Gastroesophageal sphincter (tissue), 4 donors: ENCODE data around the gene PARD3. TPM values are rescaled to one million over a fixed set of nuclear protein-coding genes. Genes with fewer than 3 reads are reported as not detected.

Experiments
- ATAC-seq: fragments of 150-250 bp; one replicate; pipeline ENCODE4 v1.9.1; 2016; ENCODE audit warnings: mild to moderate bottlenecking, moderate library complexity
- H3K27ac ChIP-seq, 4 donors: fragments of 200-600 bp; sonication (generic) in 3 of 4; 1 replicate in 3 of 4; 2 replicates in 1 of 4; pipeline ENCODE4 v1.5.1; 2016 to 2019
- H3K27me3 ChIP-seq: fragments of 200-600 bp; sonication (generic); one replicate; pipeline ENCODE4 v1.5.1; 2019
- H3K36me3 ChIP-seq, 2 donors: fragments of 200-600 bp; sonication (generic); one replicate each; pipeline ENCODE4 v1.5.1; 2019; ENCODE audit warnings: control low read depth in 1 of 2
- H3K4me1 ChIP-seq, 3 donors: fragments of 200-600 bp; sonication (generic); 1 replicate in 2 of 3; 2 replicates in 1 of 3; pipeline ENCODE4 v1.5.1; 2016 to 2019; ENCODE audit warnings: control low read depth in 2 of 3
- H3K4me3 ChIP-seq, 2 donors: fragments of 200-600 bp; sonication (generic); one replicate each; pipeline ENCODE4 v1.5.1; 2019; ENCODE audit warnings: mild to moderate bottlenecking in 1 of 2, moderate library complexity in 1 of 2
- H3K9me3 ChIP-seq, 3 donors: fragments of 200-600 bp; sonication (generic); one replicate each; pipeline ENCODE4 v1.5.1; 2017 to 2019; ENCODE audit warnings: control low read depth in 2 of 3
- CTCF ChIP-seq, 4 experiments: fragments of 200-600 bp in 2 of 4; fragments of 450-650 bp in 2 of 4; sonication (generic) in 1 of 4; IDR thresholded peaks; one replicate each; pipeline ENCODE4 v1.5.1; 2017 to 2019; ENCODE audit warnings: antibody characterized with exemption in 4 of 4, mild to moderate bottlenecking in 2 of 4, moderate library complexity in 2 of 4
- EP300 ChIP-seq: sonication (generic); formaldehyde crosslinking; IDR thresholded peaks from one replicate; pipeline ENCODE4 v1.6.1; 2017; ENCODE audit warnings: antibody characterized with exemption, mild to moderate bottlenecking
- POLR2A ChIP-seq, 2 donors: fragments of 450-650 bp; IDR thresholded peaks; one replicate each; pipeline ENCODE4 v1.6.1; 2017; ENCODE audit warnings: antibody characterized with exemption in 2 of 2, mild to moderate bottlenecking in 2 of 2, moderate library complexity in 1 of 2
- POLR2AphosphoS5 ChIP-seq: sonication (generic); formaldehyde crosslinking; IDR thresholded peaks from one replicate; pipeline ENCODE4 v1.6.1; 2017; ENCODE audit warnings: antibody characterized with exemption
- WGBS, 2 donors: methylation state at CpG; one replicate each; pipeline ENCODE4 v1.1.5; 2018; ENCODE audit warnings: low coverage in 1 of 2; 5-methylcytosine and 5-hydroxymethylcytosine counted together
- total RNA-seq, 4 donors: library from RNA; depleted of rRNA; stranded (reverse); fragments of >200 nt; gene quantifications; one replicate each; pipeline ENCODE4 v1.1.0, GENCODE V29; 2016

Gene PARD3
- total RNA-seq, 4 donors from 2014 or later, result 101 to 127 (median 115) TPM

- H3K4me3 ChIP-seq, result no peak overlapping the region
- H3K9me3 ChIP-seq, result no peaks in the 10 kb centered on the region
- no peak overlapping the region for H3K27ac ChIP-seq
- H3K27me3 ChIP-seq, result no peaks in the 10 kb centered on the region
- 100% methylated on average over 3 to 4 of the region's 4 CpGs for WGBS, 2 donors
- TF ChIP-seq CTCF (IDR thresholded peaks at IDR 0.05) (no peak), POLR2AphosphoS5 (no peak), POLR2A (IDR thresholded peaks at IDR 0.05) (no peak), EP300 (no peak)
- ATAC-seq, result no peak
- peaks cover 0 to 62% (median 18%) of the 10 kb centered on the region in 3 donors for H3K4me1 ChIP-seq
- H3K36me3 ChIP-seq, result peaks cover 0 to 17% of the 10 kb centered on the region in 2 donors
These were observed 116.8 kb downstream of the PARD3 start for GRCh38 chr10:34698248-34698831.

GRCh38 chr10:34697351-34698247 lies 117.5 kb downstream of the PARD3 start:
- Histone ChIP-seq H3K27ac (no peak overlapping the region), H3K4me1 (peaks cover 0 to 55% (median 18%) of the 10 kb centered on the region in 3 donors), H3K27me3 (no peaks in the 10 kb centered on the region), H3K9me3 (no peaks in the 10 kb centered on the region), H3K4me3 (no peak overlapping the region), H3K36me3 (peaks cover 0 to 23% of the 10 kb centered on the region in 2 donors)
- no peak for ATAC-seq
- whole genome bisulfite sequencing, 2 donors, result 54 to 70% methylated on average over 5 of the region's 5 CpGs
- no peak for TF ChIP-seq EP300
- TF ChIP-seq POLR2A (IDR thresholded peaks at IDR 0.05), result no peak
- no peak for TF ChIP-seq POLR2AphosphoS5
- TF ChIP-seq CTCF (IDR thresholded peaks at IDR 0.05), result no peak

GRCh38 chr10:34696423-34696822 lies 118.7 kb downstream of the PARD3 start:
- H3K4me1 ChIP-seq, result peaks cover 0 to 43% (median 14%) of the 10 kb centered on the region in 3 donors

GRCh38 chr10:34690383-34691049 lies 124.6 kb downstream of the PARD3 start:
- 92 to 97% methylated on average over 6 to 9 of the region's 13 CpGs for WGBS, 2 donors
- H3K36me3 ChIP-seq, result peaks cover 0 to 17% of the 10 kb centered on the region in 2 donors
- no peak for ATAC-seq
- no peaks in the 10 kb centered on the region for H3K27me3 ChIP-seq
- TF ChIP-seq EP300 (no peak), POLR2AphosphoS5 (no peak), POLR2A (IDR thresholded peaks at IDR 0.05) (no peak), CTCF (IDR thresholded peaks at IDR 0.05) (no peak)
- no peak overlapping the region for H3K27ac ChIP-seq
- no peaks in the 10 kb centered on the region for H3K9me3 ChIP-seq
- no peak overlapping the region for H3K4me3 ChIP-seq
- H3K4me1 ChIP-seq, result peaks cover 5 to 26% (median 11%) of the 10 kb centered on the region in 3 donors

More at GRCh38 chr10:34696423-34696822, 118.7 kb downstream of the PARD3 start:
- H3K9me3 ChIP-seq, result no peaks in the 10 kb centered on the region
- TF ChIP-seq EP300, result no peak
- no peak for TF ChIP-seq CTCF (IDR thresholded peaks at IDR 0.05)
- TF ChIP-seq POLR2A (IDR thresholded peaks at IDR 0.05), result no peak
- TF ChIP-seq POLR2AphosphoS5, result no peak
- H3K4me3 ChIP-seq, result no peak overlapping the region
- H3K36me3 ChIP-seq, result peaks cover 0 to 24% of the 10 kb centered on the region in 2 donors
- ATAC-seq, result peak; percentile 39
- H3K27me3 ChIP-seq, result no peaks in the 10 kb centered on the region
- WGBS, 2 donors, result 64 to 68% methylated on average over 2 of the region's 2 CpGs
- H3K27ac ChIP-seq, result no peak overlapping the region
